ENCODE data around the gene UBL4A. TPM values are rescaled to one million over a fixed set of nuclear protein-coding genes. Genes with fewer than 3 reads are reported as not detected.

Gene UBL4A
- polyA plus RNA-seq, 1 of the 3 experiments (the other 2 are of a cell fraction), result 27.8 TPM

DNA sequence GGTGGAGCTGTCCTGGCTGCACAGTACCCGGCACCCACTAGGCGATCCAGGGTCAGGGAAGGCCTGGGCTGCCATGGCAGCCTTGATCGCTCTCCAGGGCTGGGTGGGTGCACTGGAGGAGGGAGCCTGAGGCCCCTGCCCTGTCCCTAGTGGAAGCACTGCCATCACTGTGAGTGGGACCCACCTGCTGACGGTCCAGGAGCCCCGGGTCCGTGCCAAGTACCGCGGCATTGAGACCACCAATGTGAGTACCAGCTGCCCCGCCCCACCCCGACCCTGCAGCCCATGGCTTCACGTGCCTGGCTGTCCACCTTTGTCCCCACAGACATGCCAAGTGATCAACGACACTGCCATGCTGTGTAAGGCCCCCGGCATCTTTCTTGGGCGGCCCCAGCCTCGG lies 19.5 kb downstream of the UBL4A start (continued):
- TF ChIP-seq, protein P1, sequence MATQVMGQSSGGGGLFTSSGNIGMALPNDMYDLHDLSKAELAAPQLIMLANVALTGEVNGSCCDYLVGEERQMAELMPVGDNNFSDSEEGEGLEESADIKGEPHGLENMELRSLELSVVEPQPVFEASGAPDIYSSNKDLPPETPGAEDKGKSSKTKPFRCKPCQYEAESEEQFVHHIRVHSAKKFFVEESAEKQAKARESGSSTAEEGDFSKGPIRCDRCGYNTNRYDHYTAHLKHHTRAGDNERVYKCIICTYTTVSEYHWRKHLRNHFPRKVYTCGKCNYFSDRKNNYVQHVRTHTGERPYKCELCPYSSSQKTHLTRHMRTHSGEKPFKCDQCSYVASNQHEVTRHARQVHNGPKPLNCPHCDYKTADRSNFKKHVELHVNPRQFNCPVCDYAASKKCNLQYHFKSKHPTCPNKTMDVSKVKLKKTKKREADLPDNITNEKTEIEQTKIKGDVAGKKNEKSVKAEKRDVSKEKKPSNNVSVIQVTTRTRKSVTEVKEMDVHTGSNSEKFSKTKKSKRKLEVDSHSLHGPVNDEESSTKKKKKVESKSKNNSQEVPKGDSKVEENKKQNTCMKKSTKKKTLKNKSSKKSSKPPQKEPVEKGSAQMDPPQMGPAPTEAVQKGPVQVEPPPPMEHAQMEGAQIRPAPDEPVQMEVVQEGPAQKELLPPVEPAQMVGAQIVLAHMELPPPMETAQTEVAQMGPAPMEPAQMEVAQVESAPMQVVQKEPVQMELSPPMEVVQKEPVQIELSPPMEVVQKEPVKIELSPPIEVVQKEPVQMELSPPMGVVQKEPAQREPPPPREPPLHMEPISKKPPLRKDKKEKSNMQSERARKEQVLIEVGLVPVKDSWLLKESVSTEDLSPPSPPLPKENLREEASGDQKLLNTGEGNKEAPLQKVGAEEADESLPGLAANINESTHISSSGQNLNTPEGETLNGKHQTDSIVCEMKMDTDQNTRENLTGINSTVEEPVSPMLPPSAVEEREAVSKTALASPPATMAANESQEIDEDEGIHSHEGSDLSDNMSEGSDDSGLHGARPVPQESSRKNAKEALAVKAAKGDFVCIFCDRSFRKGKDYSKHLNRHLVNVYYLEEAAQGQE (IDR thresholded peaks at IDR 0.05; ENCODE audit: low read depth, low read length), result no peak
- TF ChIP-seq RAD21 (IDR thresholded peaks at IDR 0.05; ENCODE audit: low read length) (no peak), POLR2AphosphoS5 (IDR thresholded peaks at IDR 0.05; ENCODE audit: low read depth, low read length) (no peak), CHD2 (IDR thresholded peaks at IDR 0.05; ENCODE audit: low read length, partially characterized antibody) (no peak), NFIC (IDR thresholded peaks at IDR 0.05; ENCODE audit: borderline replicate concordance) (no peak), NRF1 (IDR thresholded peaks at IDR 0.05; ENCODE audit: low read depth, low read length) (no peak), TCF12 (IDR thresholded peaks at IDR 0.05) (no peak), YY1 (IDR thresholded peaks at IDR 0.05; ENCODE audit: low read depth) (no peak), GATA2 (CRISPR knock-in tag; IDR thresholded peaks at IDR 0.05) (no peak), SIN3A (IDR thresholded peaks at IDR 0.05; ENCODE audit: borderline replicate concordance, low read depth, low read length) (no peak), ELF1 (IDR thresholded peaks at IDR 0.05) (no peak), FOXM1 (IDR thresholded peaks at IDR 0.05; ENCODE audit: low read depth) (no peak)
- TF ChIP-seq, protein P2, sequence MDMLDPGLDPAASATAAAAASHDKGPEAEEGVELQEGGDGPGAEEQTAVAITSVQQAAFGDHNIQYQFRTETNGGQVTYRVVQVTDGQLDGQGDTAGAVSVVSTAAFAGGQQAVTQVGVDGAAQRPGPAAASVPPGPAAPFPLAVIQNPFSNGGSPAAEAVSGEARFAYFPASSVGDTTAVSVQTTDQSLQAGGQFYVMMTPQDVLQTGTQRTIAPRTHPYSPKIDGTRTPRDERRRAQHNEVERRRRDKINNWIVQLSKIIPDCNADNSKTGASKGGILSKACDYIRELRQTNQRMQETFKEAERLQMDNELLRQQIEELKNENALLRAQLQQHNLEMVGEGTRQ (IDR thresholded peaks at IDR 0.05; ENCODE audit: borderline replicate concordance, low read depth, low read length), result no peak
- TF ChIP-seq, protein P3, sequence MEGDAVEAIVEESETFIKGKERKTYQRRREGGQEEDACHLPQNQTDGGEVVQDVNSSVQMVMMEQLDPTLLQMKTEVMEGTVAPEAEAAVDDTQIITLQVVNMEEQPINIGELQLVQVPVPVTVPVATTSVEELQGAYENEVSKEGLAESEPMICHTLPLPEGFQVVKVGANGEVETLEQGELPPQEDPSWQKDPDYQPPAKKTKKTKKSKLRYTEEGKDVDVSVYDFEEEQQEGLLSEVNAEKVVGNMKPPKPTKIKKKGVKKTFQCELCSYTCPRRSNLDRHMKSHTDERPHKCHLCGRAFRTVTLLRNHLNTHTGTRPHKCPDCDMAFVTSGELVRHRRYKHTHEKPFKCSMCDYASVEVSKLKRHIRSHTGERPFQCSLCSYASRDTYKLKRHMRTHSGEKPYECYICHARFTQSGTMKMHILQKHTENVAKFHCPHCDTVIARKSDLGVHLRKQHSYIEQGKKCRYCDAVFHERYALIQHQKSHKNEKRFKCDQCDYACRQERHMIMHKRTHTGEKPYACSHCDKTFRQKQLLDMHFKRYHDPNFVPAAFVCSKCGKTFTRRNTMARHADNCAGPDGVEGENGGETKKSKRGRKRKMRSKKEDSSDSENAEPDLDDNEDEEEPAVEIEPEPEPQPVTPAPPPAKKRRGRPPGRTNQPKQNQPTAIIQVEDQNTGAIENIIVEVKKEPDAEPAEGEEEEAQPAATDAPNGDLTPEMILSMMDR (IDR thresholded peaks at IDR 0.05), result no peak
- TF ChIP-seq, protein P4, sequence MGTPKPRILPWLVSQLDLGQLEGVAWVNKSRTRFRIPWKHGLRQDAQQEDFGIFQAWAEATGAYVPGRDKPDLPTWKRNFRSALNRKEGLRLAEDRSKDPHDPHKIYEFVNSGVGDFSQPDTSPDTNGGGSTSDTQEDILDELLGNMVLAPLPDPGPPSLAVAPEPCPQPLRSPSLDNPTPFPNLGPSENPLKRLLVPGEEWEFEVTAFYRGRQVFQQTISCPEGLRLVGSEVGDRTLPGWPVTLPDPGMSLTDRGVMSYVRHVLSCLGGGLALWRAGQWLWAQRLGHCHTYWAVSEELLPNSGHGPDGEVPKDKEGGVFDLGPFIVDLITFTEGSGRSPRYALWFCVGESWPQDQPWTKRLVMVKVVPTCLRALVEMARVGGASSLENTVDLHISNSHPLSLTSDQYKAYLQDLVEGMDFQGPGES (IDR thresholded peaks at IDR 0.05; ENCODE audit: low read depth, low read length), result no peak
